HG02588 (cell line): ENCODE results near the gene COX14.
A peak's percentile ranks its signal among the peaks of the same experiment; 100 is the strongest.
"Not testable (repeated sequence)": the region's sequence is repeated elsewhere in the genome, so short reads cannot be mapped to it uniquely, and the experiment has no call there.

Experiments used
- ATAC-seq: cut with Tn5 transposase; IDR thresholded peaks from one replicate; pipeline ENCODE4 v1.9.1; 2021; ENCODE audit warnings: mild to moderate bottlenecking, moderate library complexity; ENCODE audit not compliant: unreplicated experiment

Gene COX14

GRCh38 chr12:50151047-50151687 is 39.1 kb downstream of the COX14 start:
- no peak for ATAC-seq

GRCh38 chr12:50154947-50155346 is 42.9 kb downstream of the COX14 start:
- not testable (repeated sequence) for ATAC-seq

GRCh38 chr12:50156641-50157040 is 44.6 kb downstream of the COX14 start:
- ATAC-seq = no peak

- no peak for ATAC-seq
These were observed 45.2 kb downstream of the COX14 start for GRCh38 chr12:50157259-50157658.

GRCh38 chr12:50160643-50161042 is 48.6 kb downstream of the COX14 start:
- ATAC-seq = no peak

GRCh38 chr12:50162230-50162629 is 50.2 kb downstream of the COX14 start:
- ATAC-seq = no peak

GRCh38 chr12:50164963-50165362 is 52.9 kb downstream of the COX14 start:
- no peak for ATAC-seq

GRCh38 chr12:50166799-50167048 is 54.7 kb downstream of the COX14 start:
- peak; percentile 32 for ATAC-seq

GRCh38 chr12:50167049-50167828 is 55.2 kb downstream of the COX14 start, which contains the start of gene CERS5:
Gene CERS5 (minus strand): TSS chr12:50167369. CDS start chr12:50167297, 72 bp downstream.
- ATAC-seq = peak; percentile 98
